Adrenal gland (tissue), 12 donors: ENCODE data around the gene HOXA3. TPM values are rescaled to one million over a fixed set of nuclear protein-coding genes. Genes with fewer than 3 reads are reported as not detected.
A peak's percentile ranks its signal among the peaks of the same experiment; 100 is the strongest.

ENCODE experiments used
- DNase-seq, 7 donors: peaks; one replicate each; pipeline ENCODE4 v3.0.0-alpha.2; 2019 to 2020
- H3K27ac ChIP-seq, 5 donors: fragments of 200-600 bp; sonication (generic) in 4 of 5; 1 replicate in 3 of 5; 2 replicates in 2 of 5; pipeline versions ENCODE4 v1.5.1 to v1.8.0; 2016 to 2020; ENCODE audit warnings: mild to moderate bottlenecking in 1 of 5
- H3K27me3 ChIP-seq: fragments of 200-600 bp; 2 replicates; pipeline ENCODE4 v1.8.0; 2021
- H3K36me3 ChIP-seq, 2 donors: fragments of 200-600 bp; replicated peaks in 1 of 2; 1 replicate in 1 of 2; 2 replicates in 1 of 2; pipeline versions ENCODE4 v1.5.1 to v1.8.0; 2018 to 2022
- H3K4me1 ChIP-seq, 2 donors: fragments of 200-600 bp; replicated peaks in 1 of 2; 1 replicate in 1 of 2; 2 replicates in 1 of 2; pipeline versions ENCODE4 v1.5.1 to v1.8.0; 2018 to 2021
- H3K4me3 ChIP-seq, 4 donors: fragments of 200-600 bp; sonication (generic) in 3 of 4; one replicate each; pipeline ENCODE4 v1.5.1; 2016 to 2018
- H3K9me3 ChIP-seq, 3 donors: fragments of 200-600 bp; sonication (generic) in 1 of 3; replicated peaks in 1 of 3; 1 replicate in 2 of 3; 2 replicates in 1 of 3; pipeline versions ENCODE4 v1.5.1 to v1.8.0; 2016 to 2021
- POLR2A ChIP-seq, 2 donors: fragments of 450-650 bp; IDR thresholded peaks; one replicate each; pipeline ENCODE4 v1.6.1; 2017; ENCODE audit warnings: antibody characterized with exemption in 2 of 2, mild to moderate bottlenecking in 2 of 2, moderate library complexity in 1 of 2
- WGBS, 4 donors: extraction: QIAGEN DNeasy Blood & Tissue Kit in 2 of 4; methylation state at CpG; one replicate each; pipeline versions ENCODE4 v1.1.5 to v1.1.7; 2013 to 2017; 5-methylcytosine and 5-hydroxymethylcytosine counted together
- intact Hi-C, 2 donors: fragments of 100-400 bp; cut with DNase I; formaldehyde crosslinking; loops; one replicate each; pipeline versions ENCODE4 v1.14.1 to v1.15.0; 2022 to 2023
- polyA plus RNA-seq, 3 donors: library from polyadenylated mRNA; stranded (reverse); fragments of 200-250 nt in 2 of 3; fragments of 350-450 nt in 1 of 3; fragmentation: Illumina TruSeq in 1 of 3; extraction: RNeasy Lipid Tissue Mini Kit (QIAGEN cat#74804) in 1 of 3; gene quantifications; one replicate each; pipeline ENCODE4 v1.2.3, GENCODE V29; 2013 to 2014
- total RNA-seq, 9 donors: library from RNA; depleted of rRNA in 4 of 9; stranded (reverse); fragments of >200 nt in 4 of 9; fragments of 120-200 nt in 1 of 9; fragmentation: NEBNext Ultra II Directional in 1 of 9; extraction: Animal tissue kit (Norgen Biotek cat#: 25700) in 1 of 9; gene quantifications; one replicate each; pipeline versions ENCODE4 v1.1.0 to v1.2.4, GENCODE V29; 2013 to 2023
- TF ChIP-seq, protein P1 (sequence below), 6 experiments: fragments of 450-650 bp in 4 of 6; fragments of 200-600 bp in 2 of 6; sonication (generic) in 1 of 6; IDR thresholded peaks; 1 replicate in 5 of 6; 2 replicates in 1 of 6; pipeline versions ENCODE4 v1.5.1 to v1.8.0; 2016 to 2021; ENCODE audit warnings: antibody characterized with exemption in 6 of 6, mild to moderate bottlenecking in 2 of 6, moderate library complexity in 1 of 6
- donor health status: healthy with polysubstance abuse.
- donor health status: Bipolar disorder and iron deficiency.
- donor health status: DM: yes; HTN: yes; CAD: no.
- donor health status: DM: no; HTN: no; CAD: no.
- donor health status: DM: no; HTN: no; CAD: no.
- donor health status: DM: yes; HTN: yes; CAD: no.

The HOXA3 gene
- total and polyA plus RNA-seq, 12 donors = 1.0 to 32.7 (median 3.8) TPM

DNA sequence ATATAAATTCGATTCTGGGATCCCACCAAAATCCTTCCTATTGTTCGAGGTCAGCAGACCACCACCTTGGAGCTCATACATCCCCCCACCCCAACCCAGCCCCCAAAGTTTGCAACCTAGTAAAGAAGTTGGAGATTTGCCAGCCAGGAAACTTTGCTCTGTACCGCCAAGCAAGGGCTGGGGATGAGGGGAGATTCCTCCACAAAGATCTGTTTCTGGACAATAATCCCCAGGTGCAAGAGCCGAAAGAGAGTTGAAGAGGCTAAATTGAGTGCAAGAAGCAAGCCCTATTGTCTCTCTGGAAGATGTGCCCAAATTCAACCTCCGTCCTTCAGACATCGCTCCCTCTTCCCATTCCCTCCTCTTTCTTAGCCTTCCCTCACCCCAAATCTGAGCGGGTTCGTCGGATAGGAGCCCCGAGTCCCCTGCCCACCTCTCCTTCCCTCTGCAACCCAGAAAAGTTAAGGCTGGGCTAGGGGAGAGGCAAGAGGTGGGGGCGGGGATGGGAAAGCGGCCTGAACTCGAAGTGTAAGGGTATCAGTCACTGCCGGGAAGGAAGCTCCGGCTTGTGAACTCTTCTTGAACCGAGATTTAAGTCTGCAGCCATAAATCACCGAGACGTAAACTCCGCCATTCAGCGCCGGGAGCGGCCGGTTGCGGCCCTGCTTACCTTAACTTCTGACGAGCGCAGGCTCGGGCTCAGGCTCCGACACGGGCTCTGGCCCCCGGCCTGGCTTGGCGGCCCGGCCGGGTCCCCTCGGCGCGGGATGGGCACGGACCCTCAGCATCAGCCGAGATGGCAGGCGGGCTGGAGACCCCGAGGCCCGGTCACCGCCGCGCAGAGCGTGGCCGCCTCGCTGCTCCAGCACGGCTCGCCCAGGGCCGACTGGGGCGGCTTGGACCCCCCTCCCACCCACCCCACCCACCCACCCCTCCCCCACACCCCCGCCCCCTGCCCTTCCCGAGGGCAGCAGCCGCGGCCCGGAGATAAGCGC, 39.1 kb downstream of the HOXA3 start:
- Histone ChIP-seq H3K9me3 (no peaks in the 10 kb centered on the region), H3K4me1 (peaks cover 0 to 17% of the 10 kb centered on the region in 2 donors), H3K27me3 (no peaks in the 10 kb centered on the region), H3K4me3 (peak overlapping the region in 2 of 4 donors; percentile 67 to 87), H3K27ac (peak overlapping the region; percentile 40 to 97 (median 83)), H3K36me3 (no peaks in the 10 kb centered on the region)
- intact Hi-C loops = no loop called here
- DNase-seq = peak in 6 of 7 donors; percentile 81 to 91 (median 86)
- TF ChIP-seq, protein P1, sequence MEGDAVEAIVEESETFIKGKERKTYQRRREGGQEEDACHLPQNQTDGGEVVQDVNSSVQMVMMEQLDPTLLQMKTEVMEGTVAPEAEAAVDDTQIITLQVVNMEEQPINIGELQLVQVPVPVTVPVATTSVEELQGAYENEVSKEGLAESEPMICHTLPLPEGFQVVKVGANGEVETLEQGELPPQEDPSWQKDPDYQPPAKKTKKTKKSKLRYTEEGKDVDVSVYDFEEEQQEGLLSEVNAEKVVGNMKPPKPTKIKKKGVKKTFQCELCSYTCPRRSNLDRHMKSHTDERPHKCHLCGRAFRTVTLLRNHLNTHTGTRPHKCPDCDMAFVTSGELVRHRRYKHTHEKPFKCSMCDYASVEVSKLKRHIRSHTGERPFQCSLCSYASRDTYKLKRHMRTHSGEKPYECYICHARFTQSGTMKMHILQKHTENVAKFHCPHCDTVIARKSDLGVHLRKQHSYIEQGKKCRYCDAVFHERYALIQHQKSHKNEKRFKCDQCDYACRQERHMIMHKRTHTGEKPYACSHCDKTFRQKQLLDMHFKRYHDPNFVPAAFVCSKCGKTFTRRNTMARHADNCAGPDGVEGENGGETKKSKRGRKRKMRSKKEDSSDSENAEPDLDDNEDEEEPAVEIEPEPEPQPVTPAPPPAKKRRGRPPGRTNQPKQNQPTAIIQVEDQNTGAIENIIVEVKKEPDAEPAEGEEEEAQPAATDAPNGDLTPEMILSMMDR (IDR thresholded peaks at IDR 0.05) = no peak
- peak; percentile 45 to 68 for TF ChIP-seq POLR2A (IDR thresholded peaks at IDR 0.05)
- 18 to 32% (median 24%) methylated on average over 15 to 57 of the region's 57 CpGs for WGBS, 4 donors

DNA sequence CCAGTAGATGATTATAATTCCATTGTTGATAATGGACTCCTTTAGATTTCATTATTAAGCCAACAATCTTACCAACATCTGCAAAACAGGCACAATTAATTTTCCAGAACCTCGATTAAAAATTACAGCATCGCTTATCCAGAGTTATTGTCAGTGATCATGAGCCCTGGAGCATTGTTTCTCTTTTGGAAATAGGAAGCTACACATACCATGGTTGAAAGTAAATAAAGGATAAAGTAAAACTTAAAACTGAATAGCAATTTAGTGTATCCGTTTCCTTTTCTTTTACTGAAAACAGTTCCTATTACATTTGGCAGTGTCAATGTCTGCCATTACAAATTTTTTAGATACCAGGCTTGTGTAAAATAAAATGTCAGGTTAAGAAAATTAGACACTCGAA, 40.0 kb downstream of the HOXA3 start:
- no peak for DNase-seq
- intact Hi-C loops = no loop called here
- H3K9me3 ChIP-seq = no peaks in the 10 kb centered on the region
- no peaks in the 10 kb centered on the region for H3K36me3 ChIP-seq
- TF ChIP-seq, protein P1 (IDR thresholded peaks at IDR 0.05) = no peak
- TF ChIP-seq POLR2A (IDR thresholded peaks at IDR 0.05) = no peak
- no peak overlapping the region for H3K4me3 ChIP-seq
- 53 to 67% (median 60%) methylated on average over 4 of the region's 4 CpGs for WGBS, 4 donors
- H3K27ac ChIP-seq = peak overlapping the region in 2 of 5 donors; percentile 90 to 97
- H3K27me3 ChIP-seq = no peaks in the 10 kb centered on the region
- peaks cover 0 to 17% of the 10 kb centered on the region in 2 donors for H3K4me1 ChIP-seq

DNA sequence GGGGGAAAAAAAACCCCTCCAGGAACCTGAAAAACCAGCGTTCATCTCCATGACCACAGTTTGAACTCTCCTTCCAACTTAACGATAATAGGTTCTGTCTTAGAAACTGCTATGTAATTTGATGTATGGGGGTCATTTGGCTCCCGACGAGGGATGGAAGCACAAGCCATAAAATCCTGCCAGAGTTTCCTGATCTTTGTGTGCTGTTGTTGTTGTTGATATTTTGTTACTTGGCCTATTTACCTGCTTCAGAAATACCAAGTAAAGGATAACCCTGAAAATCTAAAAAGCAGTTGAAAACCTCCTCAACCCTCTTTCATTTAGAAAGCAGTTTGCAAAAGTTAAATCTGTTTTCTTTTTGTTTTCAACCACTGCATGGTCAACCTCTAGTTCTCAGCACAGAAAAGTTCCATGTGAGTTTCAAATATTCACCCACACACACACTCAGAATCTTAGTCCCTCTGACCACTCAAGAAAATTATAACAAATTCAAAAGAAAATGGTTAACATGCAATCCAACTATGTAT, 40.6 kb downstream of the HOXA3 start:
- H3K27me3 ChIP-seq = no peaks in the 10 kb centered on the region
- intact Hi-C loops = no loop called here
- H3K4me1 ChIP-seq = peaks cover 0 to 17% of the 10 kb centered on the region in 2 donors
- 61 to 73% (median 68%) methylated on average over 4 of the region's 4 CpGs for WGBS, 4 donors
- no peak for DNase-seq
- H3K36me3 ChIP-seq = no peaks in the 10 kb centered on the region
- H3K9me3 ChIP-seq = no peaks in the 10 kb centered on the region
- TF ChIP-seq, protein P1 (IDR thresholded peaks at IDR 0.05) = no peak
- TF ChIP-seq POLR2A (IDR thresholded peaks at IDR 0.05) = no peak
- no peak overlapping the region for H3K4me3 ChIP-seq
- peak overlapping the region in 4 of 5 donors; percentile 32 to 97 (median 69) for H3K27ac ChIP-seq

DNA sequence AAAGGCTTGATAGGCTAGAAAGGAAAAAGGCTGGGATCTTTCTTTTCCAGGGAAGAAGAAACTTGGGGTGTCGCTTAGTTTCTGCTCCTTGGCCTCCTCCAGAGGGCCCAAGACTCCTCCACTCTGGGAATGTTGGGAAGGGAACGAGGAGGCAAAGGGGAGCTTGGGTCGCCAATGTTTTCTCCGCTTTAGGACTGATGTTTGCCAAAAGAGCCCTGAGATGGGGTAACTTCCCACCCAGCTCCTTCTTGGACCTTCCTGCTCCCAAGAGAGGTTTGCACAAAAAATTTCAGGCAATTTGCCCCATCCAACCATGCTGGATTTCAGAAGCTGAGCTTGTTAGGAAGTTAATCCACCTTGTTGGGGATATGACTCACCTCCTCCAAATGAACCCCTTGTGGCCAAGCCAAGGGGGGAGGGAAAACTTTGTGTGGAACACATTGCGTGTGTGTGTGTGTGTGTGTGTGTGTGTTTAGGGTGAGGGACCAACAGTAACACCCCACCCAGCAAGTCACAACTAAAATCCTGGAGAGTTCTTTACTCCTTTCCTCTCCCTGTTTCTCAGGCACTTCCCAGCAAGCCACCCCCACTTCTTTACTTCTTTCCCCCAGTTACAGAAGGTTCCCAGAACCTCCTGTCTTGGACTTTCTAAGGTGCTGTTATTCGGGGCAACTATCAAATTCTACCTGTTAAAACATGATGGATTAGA, 41.2 kb downstream of the HOXA3 start:
- H3K4me3 ChIP-seq = no peak overlapping the region
- peak overlapping the region in 4 of 5 donors; percentile 32 to 97 (median 69) for H3K27ac ChIP-seq
- H3K9me3 ChIP-seq = no peaks in the 10 kb centered on the region
- intact Hi-C loops = no loop called here
- TF ChIP-seq POLR2A (IDR thresholded peaks at IDR 0.05) = no peak
- TF ChIP-seq, protein P1 (IDR thresholded peaks at IDR 0.05) = no peak
- no peaks in the 10 kb centered on the region for H3K36me3 ChIP-seq
- H3K27me3 ChIP-seq = no peaks in the 10 kb centered on the region
- H3K4me1 ChIP-seq = peaks cover 0 to 17% of the 10 kb centered on the region in 2 donors
- 64 to 76% (median 72%) methylated on average over 6 of the region's 6 CpGs for WGBS, 4 donors
- DNase-seq = no peak
